SW 1271 (cell line): ENCODE results near the gene RHEB.
A peak's percentile ranks its signal among the peaks of the same experiment; 100 is the strongest.
"Not testable (repeated sequence)": the region's sequence is repeated elsewhere in the genome, so short reads cannot be mapped to it uniquely, and the experiment has no call there.

ENCODE experiments used
- DNase-seq, 2 experiments: peaks; one replicate each; lab custom pipeline; 2025; lab: John Stamatoyannopoulos, UW

Gene RHEB, protein sequence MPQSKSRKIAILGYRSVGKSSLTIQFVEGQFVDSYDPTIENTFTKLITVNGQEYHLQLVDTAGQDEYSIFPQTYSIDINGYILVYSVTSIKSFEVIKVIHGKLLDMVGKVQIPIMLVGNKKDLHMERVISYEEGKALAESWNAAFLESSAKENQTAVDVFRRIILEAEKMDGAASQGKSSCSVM

DNA sequence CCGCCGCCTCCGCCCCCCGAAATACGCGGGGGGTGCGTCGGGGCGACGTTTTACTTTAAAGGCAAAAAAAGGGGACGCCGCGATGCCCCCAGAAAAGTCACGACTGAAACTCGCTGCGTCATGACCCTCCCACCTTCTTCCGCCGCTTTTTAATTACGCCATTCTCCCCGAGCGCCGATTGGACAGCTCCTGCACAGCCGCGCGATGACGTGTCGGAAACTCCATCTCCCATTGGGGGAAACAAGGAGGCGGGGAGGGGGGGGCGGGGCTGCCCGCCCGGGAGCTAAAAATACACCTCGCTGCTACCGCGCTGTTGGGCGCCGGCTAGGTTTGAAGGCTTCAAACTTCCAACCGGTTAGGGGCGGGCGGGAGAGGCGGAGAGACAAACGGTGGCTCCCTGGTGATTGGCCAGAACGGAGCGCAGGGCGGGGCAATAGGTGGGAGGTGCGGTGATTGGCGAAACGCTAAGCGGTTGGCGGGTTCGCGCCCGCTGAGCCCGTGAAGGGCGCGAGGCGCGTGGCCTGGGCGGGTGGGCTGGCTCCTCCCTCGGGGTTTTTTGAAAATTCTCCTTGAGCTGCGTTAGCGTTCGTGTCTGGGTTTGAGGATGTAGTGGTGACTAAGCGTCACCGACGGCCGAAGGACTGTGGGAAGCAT lies at the start of gene RHEB:
TSS of gene RHEB (minus strand) at position 131 of the 654 bp plus-strand sequence. CDS start 384 bp downstream, outside the sequence.
- peak; percentile 98 to 100 for DNase-seq

DNA sequence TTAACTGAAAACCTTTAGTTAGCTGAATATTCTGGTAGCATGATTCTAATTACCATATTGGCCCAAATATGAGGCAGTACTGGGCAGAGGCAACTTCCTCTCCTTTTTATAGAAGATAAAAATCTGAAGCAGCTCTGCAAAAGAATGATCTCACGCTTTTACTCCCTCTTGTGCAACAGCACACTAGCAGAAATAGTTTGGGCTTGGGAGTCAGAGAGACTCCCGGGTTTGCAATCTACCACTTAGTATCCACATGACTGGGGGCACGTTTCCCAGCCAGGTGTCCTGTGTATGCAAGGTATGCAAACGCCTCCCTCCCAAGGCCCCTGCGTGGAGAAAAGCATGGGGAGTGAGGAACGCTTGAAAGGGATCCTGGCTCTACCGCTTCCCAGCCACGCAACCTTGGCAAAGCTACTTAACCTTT lies 47.2 kb upstream of the RHEB start:
- no peak for DNase-seq

DNA sequence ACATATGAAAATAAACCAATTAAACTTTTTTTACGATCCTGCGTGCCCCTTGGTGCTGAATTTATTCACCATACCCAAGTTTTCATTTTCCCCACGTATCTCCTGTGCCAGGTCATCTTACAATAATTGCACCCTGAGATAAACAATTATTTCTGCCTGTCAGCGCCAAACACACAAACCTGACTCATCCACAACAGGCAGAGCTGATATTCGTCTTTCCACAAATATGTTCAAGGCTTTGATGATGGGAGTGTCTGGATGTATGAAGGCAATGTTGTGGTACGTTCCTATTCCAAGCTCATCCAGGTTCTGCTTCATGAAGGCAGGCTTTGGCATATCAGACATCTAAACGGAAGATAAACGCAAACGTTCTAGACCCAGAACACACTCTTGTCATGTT lies 45.8 kb upstream of the RHEB start:
- DNase-seq: no peak

DNA sequence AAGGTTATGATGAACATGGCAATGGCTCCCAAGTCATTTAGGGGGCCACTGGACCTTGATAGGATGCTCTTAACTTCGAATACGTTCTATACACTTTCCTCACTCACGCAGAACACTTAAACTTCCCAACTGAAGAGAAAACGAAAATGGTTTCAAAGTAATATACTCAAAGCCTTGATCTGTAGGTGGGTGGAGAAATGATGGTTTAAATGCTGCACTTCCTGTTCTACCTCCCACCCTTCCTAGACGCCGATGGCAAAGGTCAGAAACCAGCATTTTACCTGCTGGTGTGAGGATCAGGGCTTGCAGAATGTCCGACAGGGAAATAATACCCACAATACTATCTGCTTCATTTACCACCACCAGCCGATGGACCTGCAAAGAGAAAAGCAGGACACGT lies 40.5 kb upstream of the RHEB start:
- DNase-seq: no peak

DNA sequence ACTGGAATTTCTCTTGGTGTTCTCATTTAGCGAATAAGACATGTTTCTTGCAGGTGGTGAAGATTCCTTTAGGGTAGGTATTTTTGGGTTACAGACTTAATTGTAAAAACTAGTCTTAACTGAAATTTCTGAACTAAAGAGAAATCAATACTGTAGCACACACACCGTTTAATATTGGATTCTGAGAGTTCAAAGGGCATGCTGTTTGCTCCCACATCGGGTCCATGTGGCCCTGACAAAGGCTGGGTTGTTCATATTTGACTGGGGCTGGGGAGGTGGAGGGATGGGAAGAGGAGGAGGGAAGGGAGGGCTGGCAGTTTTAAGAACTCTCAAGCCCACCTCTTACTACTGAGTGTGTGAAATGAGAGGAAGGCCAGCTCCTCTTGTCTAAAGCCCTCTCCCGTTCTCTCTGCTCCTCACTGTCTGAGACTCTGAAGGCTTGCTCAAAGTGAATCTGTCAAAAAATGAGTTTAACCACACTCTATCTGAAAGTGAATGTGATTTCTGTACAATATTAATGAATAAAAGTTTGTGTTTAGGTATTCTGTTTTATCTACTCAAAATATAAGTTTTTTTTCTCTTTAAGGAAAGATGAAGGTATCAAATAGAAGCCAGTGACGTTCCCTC lies 40.0 kb upstream of the RHEB start:
- DNase-seq: no peak

DNA sequence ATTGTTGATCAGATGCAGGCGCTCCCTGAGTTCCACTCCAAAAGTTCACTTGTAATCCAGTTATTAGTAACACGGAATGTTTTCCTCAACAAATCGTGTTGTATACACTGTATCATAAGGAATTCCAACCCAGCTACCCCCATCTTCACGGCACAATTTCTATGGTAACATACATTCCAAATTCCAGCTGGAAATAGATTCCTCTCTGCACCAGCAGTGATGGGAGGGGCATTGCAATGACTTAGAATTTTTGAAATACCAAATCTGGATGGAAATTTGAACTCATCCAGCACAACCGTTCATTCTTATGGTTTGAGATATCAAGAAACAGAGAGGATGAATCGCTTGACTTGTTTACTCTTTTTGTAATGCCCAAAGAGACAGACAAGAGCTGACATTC lies 38.9 kb upstream of the RHEB start:
- no peak for DNase-seq

DNA sequence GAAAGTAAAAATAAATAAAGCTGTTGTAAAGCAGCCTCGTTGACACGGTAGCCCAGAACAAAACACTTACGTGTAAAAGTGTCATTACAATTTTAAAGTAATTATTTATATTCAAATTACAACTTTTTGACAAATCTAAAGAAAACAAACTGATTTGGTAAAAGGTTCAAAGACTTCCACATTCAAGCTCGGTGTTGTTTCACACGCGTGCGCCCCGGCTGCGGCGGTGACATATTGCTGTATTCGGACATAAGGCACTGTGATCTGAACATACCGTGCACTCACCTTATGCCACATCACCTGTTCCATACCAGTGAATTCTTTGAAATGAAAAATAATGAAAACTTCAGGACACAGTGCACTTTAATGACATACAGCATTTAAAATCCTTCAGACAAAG lies 36.9 kb upstream of the RHEB start:
- no peak for DNase-seq

DNA sequence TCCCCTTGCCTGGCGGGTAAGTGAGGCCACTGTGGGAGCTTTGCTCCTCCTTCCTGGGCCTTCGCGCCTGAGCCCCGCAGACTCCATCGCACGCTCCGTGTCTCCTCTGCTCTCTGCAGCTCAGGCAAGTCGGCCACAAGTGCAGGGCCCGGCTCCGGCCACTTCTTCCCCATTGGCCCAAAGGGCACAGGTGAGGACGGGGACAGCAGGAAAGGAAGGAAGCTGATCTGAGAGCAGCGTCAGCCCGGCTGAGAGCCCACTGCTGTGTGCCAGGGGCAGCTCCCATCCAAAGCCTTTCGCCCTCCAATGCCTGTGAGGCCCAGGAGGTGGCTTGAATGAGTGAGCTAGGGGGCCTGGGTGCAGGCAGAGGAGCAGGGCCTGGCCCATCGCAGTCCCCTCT lies 33.7 kb upstream of the RHEB start:
- DNase-seq: no peak

DNA sequence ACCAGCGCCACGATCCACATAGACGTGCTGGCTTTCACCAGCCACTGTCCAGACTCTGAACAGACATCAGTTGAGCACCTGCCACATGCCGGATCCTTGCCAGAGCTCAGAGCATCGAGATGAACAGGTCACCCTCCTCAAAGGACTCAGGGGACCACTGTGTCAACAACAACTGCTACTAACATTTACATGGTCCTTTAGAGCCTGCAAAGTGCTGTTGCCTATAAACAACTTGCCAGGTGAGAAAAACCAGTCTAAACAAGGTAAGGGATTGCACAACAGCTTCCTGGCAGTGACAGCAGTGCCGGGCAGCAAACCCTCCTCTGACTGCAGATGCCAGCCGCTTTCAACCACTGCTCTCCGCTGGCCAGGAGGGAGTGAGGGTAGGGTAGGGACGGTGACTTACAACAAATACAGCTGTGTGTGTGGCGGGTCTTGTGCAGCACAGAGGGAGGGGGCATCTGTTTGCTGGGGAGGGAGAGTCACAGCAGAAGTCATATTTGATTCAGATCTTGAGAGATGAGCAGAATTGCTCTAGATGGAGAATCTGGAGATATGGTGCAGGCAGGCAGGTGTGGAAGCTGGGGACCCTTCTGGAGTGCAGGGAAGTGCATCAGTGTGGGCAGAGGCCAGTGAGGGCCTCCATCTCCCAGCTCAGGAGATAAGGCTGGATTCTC lies 32.8 kb upstream of the RHEB start:
- no peak for DNase-seq

DNA sequence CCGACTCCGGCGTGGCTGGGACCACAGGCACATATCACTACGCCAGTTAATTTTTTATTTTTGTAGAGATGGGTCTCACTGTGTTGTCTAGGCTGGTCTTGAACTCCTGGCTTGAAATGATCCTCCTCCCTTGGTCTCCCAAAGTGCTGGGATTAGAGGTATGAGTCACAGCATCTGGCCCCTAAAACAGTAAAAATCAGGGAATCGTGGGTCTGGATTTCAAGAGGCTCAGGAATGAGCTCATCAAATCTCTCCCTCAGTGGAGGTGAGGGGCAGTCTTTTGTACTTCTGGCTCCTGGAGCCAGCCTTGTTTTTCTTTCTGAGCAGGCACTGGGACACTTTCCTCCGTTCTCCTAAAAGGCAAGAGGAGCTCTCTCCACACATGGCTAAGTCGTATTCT lies 32.1 kb upstream of the RHEB start:
- DNase-seq: no peak

DNA sequence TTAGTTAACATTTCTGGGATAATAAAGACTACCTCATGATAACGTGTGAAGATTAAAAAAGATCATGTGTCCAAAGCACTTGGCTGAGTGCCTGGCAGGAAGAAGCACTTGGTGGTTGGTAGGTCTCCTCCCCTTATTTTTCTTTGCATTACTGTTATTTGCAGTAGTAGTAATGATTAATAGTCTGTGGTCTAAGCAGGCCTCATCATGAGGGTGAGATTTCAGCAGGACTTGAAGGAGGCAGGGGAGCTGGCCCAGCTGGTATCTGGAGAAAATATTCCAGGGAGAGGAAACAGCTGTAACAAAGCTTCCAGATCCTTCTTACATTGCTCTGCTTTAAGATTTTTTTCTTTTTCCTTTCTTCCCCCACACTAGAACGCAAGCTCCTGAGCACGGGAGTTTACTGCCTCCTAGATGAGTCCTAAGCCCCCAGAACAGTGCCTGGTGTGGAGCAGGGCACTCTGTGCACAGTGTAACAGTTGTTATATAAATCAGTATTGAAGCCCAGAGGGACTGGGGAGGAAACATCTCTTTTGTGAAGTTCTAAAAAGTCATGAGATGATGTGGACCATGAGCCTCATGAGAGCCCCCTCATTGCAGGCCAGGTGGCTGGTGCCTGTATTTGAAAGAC lies 31.1 kb upstream of the RHEB start:
- DNase-seq: no peak

DNA sequence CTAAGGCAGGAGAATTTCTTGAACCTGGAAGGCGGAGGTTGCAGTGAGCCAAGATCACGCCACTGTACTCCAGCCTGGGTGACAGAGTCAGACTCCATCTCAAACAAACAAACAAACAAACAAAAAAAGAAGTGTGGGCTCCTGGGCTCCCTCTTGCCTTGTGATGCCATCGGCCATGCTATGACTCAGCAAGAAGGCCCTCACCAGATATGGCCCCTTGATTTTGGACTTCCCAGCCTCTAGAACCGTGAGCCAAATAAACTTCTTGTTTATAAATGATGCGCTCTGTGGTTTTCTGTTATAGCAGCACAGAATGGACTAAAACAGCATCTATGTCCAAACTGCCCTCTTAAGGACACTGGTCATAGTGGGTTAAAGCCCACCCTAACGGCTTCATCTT lies 29.9 kb upstream of the RHEB start:
- no peak for DNase-seq

DNA sequence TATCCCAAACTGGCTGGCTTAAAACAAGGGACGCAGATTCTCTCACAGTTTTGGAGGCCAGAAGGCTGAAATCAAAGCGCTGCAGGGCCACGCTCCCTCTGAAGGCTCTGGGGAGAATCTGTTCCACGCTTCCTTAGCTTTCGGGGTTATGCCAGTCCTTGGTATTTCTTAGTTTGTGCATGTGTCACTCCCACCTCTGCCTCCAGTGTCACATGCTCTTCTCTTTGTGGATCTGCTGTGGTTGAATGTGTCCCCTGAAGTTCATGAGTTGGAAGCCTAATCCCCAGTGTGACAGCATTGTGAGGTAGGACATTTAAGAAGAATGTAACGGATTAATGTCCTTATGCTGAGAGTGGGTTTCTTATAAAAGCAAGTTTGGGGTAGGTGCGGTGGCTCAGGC lies 29.4 kb upstream of the RHEB start:
- DNase-seq: no peak

DNA sequence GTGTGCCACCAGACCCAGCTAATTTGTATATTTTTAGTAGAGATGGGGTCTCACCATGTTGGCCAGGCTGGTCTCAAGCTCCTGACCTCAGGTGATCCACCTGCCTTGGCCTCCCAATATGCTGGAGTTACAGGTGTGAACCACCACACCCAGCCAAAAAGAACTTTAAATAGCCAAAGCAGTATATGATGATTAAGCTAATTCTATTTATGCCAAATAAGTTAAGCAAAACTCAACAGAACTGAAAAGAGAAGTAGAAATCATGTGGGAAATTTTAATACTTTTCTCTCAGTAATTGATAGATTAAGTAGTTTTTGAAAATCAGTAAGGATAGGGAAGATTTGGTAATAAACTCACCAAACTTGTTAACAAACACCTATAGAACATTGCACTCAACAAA lies 24.5 kb upstream of the RHEB start:
- DNase-seq: no peak

DNA sequence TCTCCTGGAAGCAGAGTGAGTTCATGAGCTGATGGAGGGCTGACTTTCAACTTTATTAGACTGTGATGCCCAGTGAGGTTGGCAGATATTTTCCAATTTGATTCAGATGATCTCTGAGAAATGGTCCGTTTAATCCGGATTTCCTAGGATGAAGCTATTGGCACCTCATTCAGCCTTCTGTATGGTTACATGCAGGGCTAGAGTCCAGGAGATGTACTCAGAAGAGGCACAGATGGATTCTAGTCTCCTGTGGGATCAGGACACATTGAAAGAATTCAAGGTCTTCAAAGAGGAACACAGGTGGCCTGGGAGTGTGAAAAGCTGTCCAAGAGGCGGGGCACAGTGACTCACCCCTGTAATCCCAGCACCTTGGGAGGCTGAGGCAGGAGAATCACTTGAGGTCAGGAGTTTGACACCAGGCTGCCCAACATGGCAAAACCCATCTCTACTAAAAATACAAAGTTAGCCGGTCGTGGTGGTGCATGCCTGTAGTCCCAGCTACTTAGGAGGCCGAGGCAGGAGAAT lies 23.0 kb upstream of the RHEB start:
- no peak for DNase-seq

DNA sequence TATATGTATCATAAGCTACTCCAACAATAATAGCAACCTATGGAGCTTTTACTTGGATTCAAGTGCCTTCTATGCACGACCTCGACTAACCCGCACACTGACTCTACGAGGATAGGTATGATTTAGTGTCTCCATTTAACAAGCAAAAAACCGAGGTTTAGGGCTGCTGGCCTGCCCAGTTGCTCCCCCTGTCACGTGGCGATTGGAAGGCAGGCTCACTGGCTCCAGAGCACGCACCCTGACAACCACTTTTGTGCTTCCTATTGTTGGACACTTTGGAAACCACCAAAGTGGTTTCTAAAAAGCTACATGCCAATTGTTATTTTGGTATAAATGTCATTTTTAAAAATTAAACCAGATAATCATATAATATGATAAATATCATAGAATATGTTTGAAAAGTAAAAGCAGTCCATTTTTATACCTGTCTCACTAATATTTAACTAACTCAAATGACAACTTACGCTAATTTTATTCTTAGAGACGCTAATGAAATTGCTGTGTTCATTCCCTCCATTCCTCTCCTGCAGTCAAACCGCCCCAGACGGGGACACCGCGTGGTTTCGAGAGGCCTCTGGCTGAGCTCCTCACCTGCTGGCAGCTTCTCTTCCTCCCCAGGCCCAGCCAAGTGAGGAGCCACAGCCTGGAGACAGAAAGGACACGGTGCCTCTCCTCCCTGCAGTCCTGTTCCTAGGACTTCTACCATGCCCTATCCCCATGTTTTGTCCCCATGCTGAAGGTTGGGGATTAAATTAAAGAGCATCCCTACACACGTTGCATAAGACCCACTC lies 22.2 kb upstream of the RHEB start:
- no peak for DNase-seq

DNA sequence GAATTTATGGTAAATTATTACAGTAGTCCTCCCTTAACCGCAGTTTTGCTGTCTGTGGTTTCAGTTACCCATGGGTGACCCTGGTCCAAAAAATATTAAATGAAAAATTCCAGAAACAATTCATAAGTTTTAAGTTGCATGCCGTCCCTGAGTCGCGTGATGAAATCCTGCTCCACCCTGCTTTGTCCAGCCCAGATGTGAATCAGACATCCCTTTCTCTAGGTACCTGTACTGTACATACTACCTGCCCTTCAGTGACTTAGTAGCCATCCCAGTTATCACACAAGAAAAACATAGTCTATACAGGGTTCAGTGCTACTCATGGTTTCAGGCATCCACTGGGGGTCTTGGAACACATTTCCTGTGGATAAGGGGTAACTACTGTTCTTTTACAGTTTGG lies 20.5 kb upstream of the RHEB start:
- no peak for DNase-seq

DNA sequence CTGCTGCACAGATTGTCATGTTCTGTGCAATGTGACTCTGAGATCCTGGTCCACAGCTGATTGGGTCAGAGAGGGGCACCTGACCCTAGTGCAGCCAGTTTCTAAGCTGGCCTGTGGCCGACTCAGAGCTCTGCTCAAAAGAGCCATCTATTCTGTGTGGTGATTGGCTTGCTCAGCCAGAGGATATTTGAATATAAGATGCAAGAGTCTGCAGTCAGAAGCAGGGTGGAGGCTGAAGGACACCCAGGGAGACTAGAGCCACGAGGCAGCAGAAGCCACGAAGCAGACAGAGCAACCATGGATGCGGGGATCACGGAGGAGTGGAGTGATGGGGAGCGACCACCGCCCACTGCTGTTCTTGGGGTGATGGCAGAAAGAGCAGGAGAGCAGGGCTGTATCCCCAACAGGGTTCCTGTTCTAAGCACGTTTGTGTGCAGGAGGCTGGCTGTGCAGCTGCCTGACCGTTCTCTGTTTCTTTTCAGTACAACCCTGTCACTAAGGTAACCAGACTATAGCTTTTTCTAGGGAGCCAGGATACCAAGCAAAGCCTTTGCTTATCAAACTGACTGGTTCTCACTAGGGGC lies 19.5 kb upstream of the RHEB start:
- DNase-seq: no peak

DNA sequence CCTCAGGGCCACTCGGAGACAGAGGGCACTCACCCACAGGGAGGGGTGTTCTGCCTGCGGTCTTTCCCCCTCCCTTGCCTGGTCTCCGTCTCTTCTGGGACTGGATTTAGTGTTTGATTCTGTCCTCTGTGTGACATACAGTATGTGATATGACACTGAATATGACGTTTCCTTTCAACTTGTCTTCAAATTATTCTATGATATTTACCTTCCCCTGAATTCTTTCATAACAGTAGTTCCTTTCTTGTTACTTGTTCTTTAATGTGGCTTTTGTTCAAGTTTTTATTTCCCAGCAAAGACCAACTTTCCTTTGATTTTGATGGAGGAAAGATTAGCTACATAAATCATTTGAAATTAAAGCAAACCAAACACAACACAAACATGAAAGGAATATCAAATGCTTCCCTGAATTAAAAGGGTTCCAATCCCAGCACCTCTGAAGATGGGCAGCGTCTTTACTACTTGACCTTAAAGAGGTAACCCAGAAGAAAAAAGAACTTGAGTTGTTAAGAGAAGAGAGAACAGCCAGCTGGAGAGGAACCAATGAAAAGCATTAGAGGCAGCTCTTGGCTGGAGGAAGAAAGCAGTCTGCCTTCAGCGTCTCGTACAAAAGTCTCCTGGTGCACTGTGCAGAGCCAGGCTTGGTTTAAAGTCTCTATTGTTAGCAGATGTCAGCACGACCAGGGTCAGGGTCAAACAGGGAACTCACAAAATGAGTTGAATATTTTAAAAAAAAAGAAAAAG lies 18.3 kb upstream of the RHEB start:
- no peak for DNase-seq

DNA sequence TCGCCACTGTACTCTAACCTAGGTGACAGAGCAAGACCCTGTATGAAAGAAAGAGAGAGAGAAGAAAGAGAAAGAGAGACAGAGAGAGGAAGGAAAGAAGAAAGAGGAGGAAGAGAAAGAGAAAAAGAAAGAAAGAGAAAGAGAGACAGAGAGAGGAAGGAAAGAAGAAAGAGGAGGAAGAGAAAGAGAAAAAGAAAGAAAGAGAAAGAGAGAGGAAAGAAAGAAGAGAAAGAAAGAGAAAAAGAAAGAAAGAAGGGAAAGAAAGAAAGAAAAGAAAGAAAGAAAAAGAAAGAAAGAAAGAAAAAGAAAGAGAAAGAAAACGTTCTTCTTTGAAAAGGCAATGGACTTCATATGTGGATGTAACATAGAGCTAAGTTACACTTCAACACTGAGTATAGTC lies 16.5 kb upstream of the RHEB start:
- not testable (repeated sequence) for DNase-seq
